ENCODE results near the gene EFTUD2.
A peak's percentile ranks its signal among the peaks of the same experiment; 100 is the strongest.

Gene EFTUD2

DNA sequence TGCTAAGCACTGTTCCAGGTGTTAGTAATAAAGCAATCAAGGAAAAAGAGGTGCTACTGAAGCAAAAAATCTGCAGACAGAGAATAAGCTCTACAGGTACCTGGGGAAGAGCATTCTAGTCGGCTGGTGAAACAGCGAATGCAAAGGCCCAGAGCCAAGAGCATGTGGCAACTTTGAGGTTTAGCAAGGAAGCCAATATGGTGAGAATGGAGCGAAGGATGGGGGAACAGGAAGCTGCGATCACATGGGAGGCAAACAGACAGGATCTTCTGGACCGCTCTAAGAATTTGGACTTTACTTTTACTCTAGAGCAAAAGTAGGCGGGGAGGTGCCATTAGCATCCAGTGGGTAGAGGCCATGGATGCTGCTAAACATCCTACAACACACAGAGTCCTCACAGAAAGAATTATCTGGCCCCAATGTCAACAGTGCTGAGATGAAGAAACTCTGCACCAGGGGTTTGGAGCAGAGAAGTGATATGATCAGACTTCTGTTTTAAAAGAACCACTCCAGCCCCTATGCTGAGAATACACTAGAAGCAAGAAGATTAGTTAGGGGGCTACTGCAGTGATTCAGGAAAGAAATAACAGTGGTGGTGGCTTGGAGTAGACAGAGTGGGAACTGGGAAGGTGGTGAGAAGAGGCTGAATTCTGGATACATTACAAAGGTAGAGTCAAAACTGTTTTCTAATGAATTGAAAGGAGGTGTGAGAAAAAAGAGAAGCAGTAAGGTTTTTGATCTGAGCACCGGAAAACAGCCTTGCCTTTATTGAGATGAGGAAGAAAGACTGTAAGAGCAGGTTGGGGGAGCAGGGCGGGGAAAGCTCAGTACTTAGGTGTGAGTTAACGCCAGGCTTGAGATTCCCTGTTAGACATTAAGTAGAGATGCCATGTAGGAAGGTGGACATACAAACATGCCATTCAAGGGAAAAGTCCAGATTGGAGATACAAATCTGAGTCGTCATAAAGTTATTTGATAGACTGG, 11.0 kb downstream of the EFTUD2 start:
- DNase-seq (ENCODE audit: low read depth), result no peak

DNA sequence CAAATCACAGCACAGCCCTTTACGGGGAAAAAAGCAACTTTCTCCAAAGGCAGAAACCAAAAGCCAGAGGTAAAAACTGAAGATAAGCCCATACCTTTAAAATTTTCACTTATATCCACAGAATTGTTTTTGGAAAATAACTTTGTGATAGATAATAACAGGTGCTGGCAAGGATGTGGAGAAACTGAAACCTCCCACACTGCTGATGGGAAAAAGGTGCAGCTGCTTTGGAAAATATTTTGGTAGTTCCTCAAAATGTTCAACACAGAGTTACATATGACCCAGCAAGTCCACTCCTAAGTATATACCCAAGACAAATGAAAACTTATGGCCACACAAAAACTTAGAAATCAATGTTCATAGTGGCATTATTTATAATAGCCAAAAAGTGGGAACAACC, 12.2 kb downstream of the EFTUD2 start:
- DNase-seq (ENCODE audit: low read depth), result no peak

DNA sequence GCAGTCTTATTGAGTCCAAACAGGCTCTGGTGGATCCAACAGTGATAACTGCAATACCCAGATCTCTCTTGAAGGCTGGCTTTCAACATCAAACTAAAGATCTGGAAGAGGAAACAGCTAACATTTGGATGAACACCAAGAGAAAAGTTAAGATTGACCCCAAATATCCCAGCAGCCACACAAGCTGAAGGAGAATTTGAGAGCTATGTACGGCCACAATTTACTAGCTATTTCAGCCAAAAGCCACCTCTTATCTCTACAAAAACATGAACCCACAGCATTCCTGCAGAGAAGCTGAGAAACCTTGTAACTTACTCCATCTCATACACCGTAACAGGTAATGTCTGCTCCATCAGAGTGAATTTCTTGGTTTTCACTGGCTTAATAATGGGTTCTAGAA, 14.3 kb downstream of the EFTUD2 start:
- no peak for DNase-seq (ENCODE audit: low read depth)

DNA sequence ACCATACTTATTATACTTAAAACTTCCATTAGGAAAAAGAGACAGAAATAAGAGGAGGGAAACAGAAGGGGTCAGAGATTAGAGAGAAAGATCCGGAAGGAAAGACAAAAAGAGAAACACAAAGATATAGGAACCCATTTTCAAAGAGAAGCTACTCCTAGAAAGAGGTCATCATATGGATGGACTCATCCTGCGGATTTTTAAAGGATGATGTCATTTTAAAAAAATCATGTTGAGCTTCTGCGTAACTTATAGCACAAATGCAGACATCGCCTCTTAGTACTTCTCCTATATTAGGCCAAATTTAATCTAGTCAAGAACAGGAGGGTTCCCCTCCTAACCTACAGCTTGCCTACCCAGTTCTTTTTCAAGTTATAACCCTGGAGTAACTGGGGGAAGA, 18.1 kb downstream of the EFTUD2 start:
- no peak for DNase-seq (ENCODE audit: low read depth)

DNA sequence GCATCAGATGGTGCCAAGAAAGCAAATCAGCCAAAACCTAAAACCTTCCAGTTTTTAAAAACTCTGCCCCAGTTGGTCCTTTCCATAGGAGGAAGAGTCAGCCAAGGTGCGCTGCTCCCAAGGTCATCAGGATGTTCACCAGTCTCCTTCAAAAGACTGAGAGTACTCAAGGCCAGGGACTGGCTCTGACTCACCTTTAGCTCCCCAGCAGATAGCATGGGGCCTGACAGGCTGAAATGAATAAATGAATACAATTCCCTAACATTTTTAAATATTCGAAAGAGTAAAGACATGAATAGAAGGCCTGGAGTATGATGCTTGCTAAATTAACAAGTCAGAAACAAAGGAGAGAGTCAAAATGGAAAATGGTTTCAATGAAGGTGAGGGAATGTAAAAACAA, 19.2 kb downstream of the EFTUD2 start:
- no peak for DNase-seq (ENCODE audit: low read depth)

DNA sequence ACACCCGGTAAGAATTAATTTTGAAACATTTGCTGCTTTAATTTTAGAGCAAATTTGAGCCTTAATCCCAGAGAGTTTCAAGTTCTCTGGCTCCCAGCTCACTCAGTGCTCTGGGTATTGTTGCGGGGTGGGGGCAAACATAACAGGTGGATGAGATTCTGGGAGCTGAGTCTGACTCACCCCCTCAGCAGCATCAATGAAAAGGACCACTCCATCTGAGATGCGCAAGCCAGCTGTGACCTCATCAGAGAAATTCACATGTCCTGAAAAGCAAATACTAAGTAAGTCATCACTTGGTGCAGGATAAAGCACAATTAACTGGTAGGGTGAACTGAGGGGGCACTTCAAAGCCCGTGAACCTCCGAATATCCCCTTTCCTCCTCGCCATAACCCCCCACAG, 19.9 kb downstream of the EFTUD2 start:
- DNase-seq (ENCODE audit: low read depth), result no peak

DNA sequence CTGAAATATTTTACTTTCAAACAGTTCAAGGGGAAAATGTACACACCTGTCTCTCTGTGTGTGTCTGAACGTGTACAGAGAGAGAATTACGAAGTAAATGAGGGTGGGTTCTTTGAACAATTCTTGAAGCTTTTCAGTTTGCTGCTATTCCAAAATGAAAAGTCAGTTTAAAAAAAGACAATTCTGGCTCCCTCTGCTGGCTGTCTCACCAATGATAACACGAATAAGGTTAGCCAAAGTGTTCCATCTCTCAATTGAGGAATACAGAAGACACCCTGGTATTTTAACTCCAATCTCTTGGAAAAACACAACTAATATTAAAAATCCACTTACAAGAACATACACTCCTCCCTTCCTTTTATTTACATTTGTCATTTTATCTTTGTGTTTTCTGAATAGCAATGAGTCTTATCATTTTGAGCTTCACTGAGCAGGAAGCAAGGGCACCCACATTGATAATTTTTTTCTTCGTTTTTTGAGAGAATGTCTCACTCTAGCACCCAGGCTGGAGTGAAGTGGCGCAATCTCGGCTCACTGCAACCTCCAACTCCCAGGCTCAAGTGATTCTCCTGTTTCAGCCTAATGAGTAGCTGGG, 20.5 kb downstream of the EFTUD2 start:
- DNase-seq (ENCODE audit: low read depth), result no peak

DNA sequence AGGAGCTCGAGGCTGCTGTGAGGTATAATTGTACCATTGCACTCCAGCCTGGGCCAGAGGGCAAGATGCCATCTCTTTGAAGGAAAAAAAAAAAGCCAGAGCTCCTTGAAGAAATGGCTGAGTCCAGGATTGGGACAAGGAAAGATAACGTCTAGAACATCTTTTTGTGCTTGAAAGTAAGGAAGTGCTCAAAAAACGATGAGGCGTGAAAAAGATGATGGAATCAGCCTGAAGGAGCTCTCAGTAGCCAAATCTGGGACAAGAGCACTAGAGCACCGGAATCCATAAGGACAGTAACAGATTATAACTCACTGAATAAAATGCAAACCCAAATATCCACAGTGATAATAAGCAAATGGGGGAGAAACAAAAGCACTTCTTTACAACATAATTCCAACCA, 22.1 kb downstream of the EFTUD2 start:
- DNase-seq (ENCODE audit: low read depth), result no peak

DNA sequence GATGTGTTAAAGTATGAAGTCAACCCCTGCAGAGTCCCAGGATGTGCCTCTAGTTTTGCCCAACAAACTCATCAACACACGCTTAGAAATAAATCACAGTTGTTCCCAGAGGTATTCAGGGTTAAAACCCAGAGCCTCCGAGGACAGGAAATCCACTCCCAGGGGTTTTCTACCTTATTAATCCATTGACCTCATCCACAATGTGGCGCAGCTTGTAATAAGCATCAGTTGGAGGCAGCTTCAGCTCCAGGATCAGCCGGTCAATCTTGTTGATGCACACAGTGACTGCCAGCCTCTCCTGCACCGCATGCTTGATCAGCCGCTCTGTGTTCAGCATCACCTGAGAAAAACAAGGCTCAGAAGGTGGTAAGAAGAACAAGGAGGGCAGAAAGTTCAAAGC, 23.5 kb downstream of the EFTUD2 start:
- no peak for DNase-seq (ENCODE audit: low read depth)

DNA sequence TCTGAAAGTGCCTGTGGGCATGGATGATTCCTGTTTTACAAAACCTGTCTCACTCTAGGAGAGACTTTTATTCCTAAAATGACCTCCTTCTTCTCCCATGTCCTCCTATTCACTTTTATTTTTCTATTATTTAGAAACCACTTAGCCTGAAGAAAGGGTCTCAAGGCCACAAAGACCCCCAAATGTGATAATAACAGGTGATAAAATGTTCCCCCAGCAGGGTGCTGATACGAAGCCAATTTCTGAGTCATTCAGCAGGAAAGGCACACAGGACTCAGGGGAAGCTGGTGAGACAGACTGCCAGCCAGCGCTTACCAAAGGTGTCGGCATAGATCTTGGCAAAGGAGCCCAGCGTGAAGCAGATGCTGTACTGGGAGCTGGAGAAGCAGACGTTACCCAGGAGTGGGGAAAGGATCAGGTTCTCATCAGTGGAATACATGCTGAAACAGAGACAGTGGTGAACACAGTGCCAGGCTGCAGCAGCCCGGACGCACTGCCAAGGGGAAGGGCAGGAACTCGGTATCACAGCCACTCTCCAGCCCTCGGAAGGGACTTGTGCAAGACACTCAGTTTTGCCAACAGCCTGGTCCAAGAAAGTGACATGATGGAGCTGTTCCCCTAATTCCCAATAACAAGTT, 27.0 kb downstream of the EFTUD2 start:
- DNase-seq (ENCODE audit: low read depth), result no peak

DNA sequence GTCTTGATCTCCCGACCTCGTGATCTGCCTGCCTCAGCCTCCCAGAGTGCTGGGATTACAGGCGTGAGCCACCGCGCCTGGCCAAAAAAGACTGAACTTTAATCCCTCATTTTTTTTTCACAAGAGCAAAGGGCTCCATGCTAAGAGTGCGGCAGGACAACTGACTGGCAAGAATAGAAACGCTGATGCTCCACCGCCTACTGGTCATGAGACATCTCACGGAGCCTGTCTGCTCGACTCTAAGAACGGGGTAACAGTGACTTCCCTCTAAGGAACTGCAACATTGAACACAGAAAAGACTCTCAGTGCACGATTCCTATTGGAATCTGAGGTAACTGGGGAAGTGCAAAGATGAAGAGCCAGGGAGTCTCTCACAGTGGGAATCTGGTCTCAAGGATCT, 27.7 kb downstream of the EFTUD2 start:
- DNase-seq (ENCODE audit: low read depth), result no peak

DNA sequence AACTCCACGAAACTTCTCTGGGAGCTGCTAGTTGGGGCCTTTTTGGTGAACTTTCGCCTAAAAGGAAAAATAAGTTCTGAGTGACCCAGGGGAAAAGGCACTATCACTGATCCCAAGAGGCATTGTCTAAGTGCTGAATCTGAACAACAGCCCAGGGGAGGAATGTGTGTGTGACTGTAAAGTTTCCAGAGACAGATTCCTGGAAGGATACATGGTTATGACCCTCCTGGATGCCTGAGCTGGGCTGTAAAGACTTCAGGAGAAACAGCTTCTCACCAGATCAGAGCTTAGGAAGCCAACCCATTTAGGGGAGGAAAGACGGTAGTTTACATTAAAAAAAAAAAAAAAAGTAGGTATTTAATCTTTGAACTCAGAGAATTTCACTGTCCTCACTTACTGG, 31.4 kb downstream of the EFTUD2 start:
- no peak for DNase-seq (ENCODE audit: low read depth)

DNA sequence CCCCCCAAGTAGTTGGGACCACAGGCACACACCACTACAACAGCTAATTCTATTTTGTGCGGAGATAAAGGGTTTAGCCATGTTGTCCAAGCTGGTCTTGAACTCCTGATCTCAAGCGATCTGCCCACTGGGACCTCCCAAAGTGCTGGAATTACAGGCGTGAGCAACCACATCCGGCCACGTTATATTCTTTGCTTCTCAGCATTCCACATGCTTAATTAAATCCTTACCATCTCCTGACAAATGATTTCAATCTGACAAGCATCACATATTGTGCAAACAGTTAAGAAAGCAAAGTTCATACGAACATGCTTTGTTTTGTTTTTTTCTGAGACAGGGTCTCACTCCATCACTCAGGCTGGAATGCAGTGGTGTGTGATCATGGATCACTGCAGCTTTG, 33.3 kb downstream of the EFTUD2 start:
- DNase-seq (ENCODE audit: low read depth), result no peak

DNA sequence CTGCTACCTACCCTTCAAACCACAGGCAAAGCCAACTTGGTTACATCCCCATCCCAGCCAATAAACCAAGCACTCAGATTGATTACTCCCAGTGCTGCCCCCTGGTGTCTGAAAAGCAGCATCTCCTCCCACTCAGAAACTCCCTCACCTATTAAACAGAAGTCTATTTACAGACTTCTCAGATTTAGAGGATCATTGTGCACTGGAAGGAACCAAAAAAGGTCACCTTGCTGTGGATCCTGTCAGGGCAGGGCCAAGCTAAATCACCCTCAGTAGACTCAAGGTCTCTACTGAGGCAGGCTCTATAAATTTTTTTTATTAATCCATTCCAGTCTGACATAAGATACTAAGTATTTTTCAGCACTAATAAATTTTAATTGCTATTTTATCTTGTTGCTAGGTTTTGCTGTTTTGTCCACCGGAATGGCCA, 34.0 kb downstream of the EFTUD2 start:
- DNase-seq (ENCODE audit: low read depth), result peak; percentile 60

DNA sequence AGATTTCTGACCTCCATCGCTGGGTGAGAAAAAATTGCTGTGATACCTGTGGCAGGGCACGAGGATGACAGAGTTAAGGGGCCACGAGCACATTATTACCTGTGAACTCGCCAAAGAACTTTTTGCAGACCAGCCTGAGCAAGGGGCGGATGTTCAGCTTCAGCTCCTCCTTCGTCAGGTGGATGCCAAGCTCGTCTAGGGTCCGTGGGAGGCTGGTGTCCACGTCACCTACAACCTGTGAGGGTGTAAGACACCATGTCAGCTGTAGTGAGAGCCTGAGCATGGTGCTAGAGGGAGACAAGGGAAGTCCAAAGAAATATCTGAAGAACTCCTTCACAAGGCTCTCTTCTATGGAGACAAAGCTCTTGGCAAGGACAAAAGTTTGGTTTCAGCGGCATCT, 34.4 kb downstream of the EFTUD2 start:
- no peak for DNase-seq (ENCODE audit: low read depth)

DNA sequence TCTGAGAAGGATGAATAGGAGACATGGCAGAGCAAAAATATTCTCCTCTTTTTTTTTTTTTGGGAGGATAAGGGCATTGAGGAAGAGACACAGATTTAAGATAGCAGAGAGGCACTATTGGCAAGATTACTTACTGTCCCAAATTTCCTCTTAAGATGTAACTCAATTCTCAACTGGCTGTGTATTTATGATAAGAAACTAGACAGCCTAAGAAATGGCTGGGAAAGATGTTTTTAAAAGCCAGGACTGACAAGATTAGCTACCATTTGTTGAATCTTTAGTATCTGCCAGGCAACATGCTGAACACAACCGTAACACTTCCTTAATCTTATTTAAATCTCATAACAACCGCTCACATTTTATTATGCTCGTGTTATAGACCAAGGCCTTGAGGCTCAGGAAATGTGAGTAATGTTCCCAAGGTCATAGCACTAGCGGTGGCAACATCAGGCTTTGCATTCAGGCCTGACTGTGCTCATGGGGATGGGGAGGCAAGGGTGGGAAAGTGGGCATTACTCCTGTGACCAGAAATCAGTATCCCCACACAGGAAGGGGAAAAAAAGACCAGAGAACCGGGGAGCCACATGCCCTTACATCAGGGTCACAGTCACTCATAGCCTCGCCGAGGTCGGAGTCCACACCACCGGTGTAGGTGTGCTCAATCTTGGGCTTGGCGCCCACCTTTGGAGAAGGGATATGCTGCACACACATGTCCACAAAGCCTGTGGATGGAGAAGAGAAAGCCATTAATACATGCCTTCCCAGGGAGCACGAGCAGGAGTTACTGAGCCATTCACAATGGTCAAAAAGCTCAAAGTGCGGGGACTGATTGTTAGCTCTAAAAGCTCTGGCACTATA, 36.0 kb downstream of the EFTUD2 start:
- no peak for DNase-seq (ENCODE audit: low read depth)

DNA sequence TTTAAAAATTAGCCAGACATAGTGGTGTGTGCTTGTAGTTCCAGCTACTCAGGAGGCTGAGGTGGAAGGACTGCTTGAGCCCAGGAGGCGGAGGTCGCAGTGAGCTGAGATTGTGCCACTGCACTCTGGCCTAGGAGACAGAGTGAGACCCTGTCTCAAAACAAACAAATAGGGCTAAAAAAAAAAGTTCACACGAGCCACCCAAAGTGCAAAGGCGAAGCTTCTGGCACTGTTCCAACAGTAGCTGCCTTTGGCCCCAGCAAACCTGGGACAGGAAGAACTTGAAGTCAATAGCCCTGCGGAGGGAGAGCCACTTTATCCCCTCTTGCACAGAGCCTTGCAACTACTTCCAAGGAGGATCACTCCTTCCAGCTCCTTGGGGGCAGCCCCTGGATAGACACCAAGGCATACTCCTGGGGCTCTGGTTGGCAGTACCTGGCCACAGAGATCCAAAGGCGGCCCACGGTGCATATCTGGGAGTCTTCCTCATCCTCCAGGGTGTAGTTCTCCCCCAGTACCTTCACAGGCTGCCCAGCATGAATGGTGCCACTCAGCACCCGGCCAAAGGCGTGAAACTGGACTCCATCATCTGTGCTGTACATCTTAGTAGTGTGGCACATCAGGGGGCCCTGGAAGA, 36.8 kb downstream of the EFTUD2 start:
- no peak for DNase-seq (ENCODE audit: low read depth)

DNA sequence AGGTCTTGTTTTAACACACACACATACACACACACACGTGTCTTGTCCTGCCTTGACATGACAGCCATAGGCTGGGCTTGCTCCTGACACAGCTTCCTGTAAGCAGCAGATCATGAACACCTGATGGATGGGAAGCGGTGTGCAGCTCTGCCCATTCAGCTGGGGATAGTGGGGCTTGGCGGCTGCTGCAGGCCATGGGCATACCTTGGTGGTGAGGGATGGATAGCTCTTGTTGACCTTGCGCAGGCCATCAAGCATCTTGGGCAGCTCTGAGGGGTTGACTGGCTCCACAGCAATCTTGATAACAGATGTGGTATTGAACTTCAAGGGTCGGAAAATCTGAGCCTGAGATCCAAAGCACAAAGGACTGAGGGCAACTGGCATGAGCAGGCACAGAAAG, 39.5 kb downstream of the EFTUD2 start:
- DNase-seq (ENCODE audit: low read depth), result no peak

DNA sequence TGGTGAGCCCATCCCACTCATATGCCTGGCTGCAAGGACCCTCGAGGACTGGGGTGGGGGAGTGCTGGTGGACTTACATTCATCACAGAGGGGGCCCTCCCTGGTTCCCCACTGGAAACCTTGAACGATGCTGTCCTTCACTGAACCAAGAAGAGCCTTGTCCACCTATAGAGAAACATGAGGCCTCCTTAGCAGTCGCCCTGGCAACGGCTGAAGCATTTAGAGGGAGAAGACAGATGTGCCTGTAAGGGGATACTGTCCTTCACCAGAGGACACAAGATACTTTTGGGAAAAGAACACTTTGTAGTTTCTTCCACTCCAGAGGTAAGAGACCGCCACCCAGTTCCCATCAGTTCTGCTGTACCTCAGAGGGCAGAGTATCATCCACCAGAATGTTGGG, 45.1 kb downstream of the EFTUD2 start:
- DNase-seq (ENCODE audit: low read depth), result no peak

DNA sequence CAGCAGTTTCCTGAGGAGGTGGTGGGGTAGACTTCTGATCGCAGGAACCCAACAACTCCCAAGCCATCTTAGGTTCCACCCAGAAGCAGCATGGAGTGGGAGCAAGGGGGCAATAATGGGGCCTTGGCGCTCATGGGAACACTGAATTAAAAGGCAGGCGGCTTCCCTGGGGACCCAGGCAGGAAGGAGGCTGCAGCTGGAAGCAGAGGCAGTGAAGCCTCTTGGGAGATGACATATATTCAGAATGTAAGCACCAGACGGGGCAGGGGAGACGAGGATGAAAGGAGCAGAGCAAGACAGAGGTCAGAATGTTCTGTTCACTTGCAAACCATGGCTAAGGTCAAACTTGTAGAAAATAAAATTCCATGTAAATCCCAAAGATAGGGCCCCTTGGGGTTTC, 48.6 kb downstream of the EFTUD2 start:
- DNase-seq (ENCODE audit: low read depth), result no peak

DNA sequence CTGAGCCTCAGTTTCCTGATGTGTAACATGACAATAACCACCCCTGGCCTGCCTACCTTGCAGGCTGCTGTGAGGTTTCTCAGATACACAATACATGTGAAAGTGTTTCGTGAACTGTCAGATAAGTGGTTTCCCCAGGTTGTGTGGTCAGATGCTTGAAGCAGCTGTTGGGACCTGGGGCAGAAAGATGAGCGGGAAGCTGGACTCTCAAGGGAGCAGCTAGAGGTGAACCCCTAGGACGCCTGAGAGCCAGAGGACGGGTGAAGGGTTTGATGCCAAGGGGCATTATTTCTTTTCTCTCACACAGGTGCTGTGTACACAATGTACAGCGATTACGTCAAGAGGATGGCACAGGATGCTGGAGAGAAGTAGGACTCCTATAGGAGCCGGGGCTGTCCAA, 49.2 kb downstream of the EFTUD2 start:
- no peak for DNase-seq (ENCODE audit: low read depth)
